GM12878 (cell line): ENCODE results near the gene COL16A1. TPM values are rescaled to one million over a fixed set of nuclear protein-coding genes. Genes with fewer than 3 reads are reported as not detected.

ENCODE experiments used
- ATAC-seq: fragments of 200-7000 bp; cut with Tn5 transposase; 3 replicates; pipeline ENCODE4 v1.9.1; 2020; ENCODE audit warnings: mild to moderate bottlenecking, moderate library complexity
- BruUV-seq: library from RNA; stranded (reverse); fragments of 400-500 nt; replicated peaks from 2 replicates; lab custom pipeline; 2021; lab: Mats Ljungman, UMichigan
- CTCF ChIA-PET: fragments of 300-600 bp; sonication (Branson Sonifier 250); formaldehyde crosslinking; extraction: SDS; loops from one replicate; lab custom pipeline; 2021; ENCODE audit warnings: inconsistent platforms; lab: Yijun Ruan, JAX
- POLR2A ChIA-PET: fragments of 350-600 bp; formaldehyde crosslinking; extraction: SDS; loops from one replicate; lab custom pipeline; 2021; ENCODE audit warnings: inconsistent platforms; lab: Charles Lee
- RAD21 ChIA-PET: fragments of 300-600 bp; sonication (Branson Sonifier 250); formaldehyde crosslinking; loops from one replicate; lab custom pipeline; 2023; ENCODE audit warnings: antibody characterized with exemption; ENCODE audit not compliant: unreplicated experiment; lab: Charles Lee
- SMC1A ChIA-PET: fragments of 300-600 bp; sonication (Branson Sonifier 250); formaldehyde crosslinking; loops from one replicate; lab custom pipeline; 2023; ENCODE audit not compliant: unreplicated experiment, uncharacterized antibody; lab: Charles Lee
- DNase-seq: peaks from one replicate; pipeline ENCODE4 v3.0.0-alpha.2; 2011; ENCODE audit warnings: low read depth, low spot score
- FAIRE-seq: peaks from 3 replicates; lab custom pipeline; 2011; peaks lifted over from hg19 to GRCh38; lab: Jason Lieb, UNC
- H2AFZ ChIP-seq: 2 replicates; pipeline ENCODE4 v1.6.0; 2011; ENCODE audit warnings: low read depth, low read length, control low read depth; ENCODE audit not compliant: control insufficient read depth
- H3K27ac ChIP-seq: 2 replicates; pipeline ENCODE4 v1.5.1; 2011; ENCODE audit warnings: control low read depth; ENCODE audit not compliant: control insufficient read depth, insufficient read depth
- H3K27me3 ChIP-seq, 2 experiments: replicated peaks in 1 of 2; 2 replicates each; pipeline versions ENCODE4 v1.6.0 to v1.6.1; 2011; ENCODE audit warnings: low read length in 1 of 2; ENCODE audit not compliant: control insufficient read depth in 2 of 2, insufficient read depth in 2 of 2
- H3K36me3 ChIP-seq, 2 experiments: 2 replicates each; pipeline ENCODE4 v1.5.1; 2011; ENCODE audit warnings: low read length in 1 of 2; ENCODE audit not compliant: control insufficient read depth in 2 of 2, insufficient read depth in 2 of 2
- H3K4me1 ChIP-seq: 2 replicates; pipeline ENCODE4 v1.6.1; 2011; ENCODE audit warnings: mild to moderate bottlenecking, low read length, moderate library complexity, mixed read lengths; ENCODE audit not compliant: control insufficient read depth, insufficient read depth
- H3K4me2 ChIP-seq: 2 replicates; pipeline ENCODE4 v1.6.0; 2011; ENCODE audit warnings: control low read depth; ENCODE audit not compliant: control insufficient read depth, insufficient read depth
- H3K4me3 ChIP-seq: fragments of 200-600 bp; sonication (generic); 2 replicates; pipeline ENCODE4 v1.5.1; 2016
- H3K79me2 ChIP-seq: 2 replicates; pipeline ENCODE4 v1.6.0; 2011; ENCODE audit warnings: low read length; ENCODE audit not compliant: control insufficient read depth, insufficient read depth
- H3K9ac ChIP-seq: 2 replicates; pipeline ENCODE4 v1.8.0; 2011; ENCODE audit warnings: low read length, control low read depth, mixed read lengths; ENCODE audit not compliant: control insufficient read depth, insufficient read depth
- H3K9me3 ChIP-seq: replicated peaks from 3 replicates; pipeline ENCODE4 v1.5.1; 2011; ENCODE audit warnings: mild to moderate bottlenecking, low read length; ENCODE audit not compliant: control insufficient read depth, insufficient read depth
- H4K20me1 ChIP-seq: 2 replicates; pipeline ENCODE4 v1.6.0; 2011; ENCODE audit not compliant: control insufficient read depth, insufficient read depth
- BMI1 ChIP-seq: fragments of 450-650 bp; IDR thresholded peaks from 2 replicates; pipeline ENCODE4 v1.6.1; 2016; ENCODE audit warnings: mild to moderate bottlenecking, moderate library complexity, borderline replicate concordance
- CEBPZ ChIP-seq: fragments of 150-350 bp; IDR thresholded peaks from 2 replicates; pipeline ENCODE4 v1.6.1; 2016; ENCODE audit warnings: low read depth, low read length
- DPF2 ChIP-seq: fragments of 450-650 bp; IDR thresholded peaks from 2 replicates; pipeline ENCODE4 v1.6.1; 2017; ENCODE audit warnings: mild to moderate bottlenecking
- ESRRA ChIP-seq: IDR thresholded peaks from 2 replicates; pipeline ENCODE4 v1.6.1; 2012; ENCODE audit warnings: mild to moderate bottlenecking, low read length, improper control_type of control experiment
- HCFC1 ChIP-seq: fragments of 150-350 bp; IDR thresholded peaks from 2 replicates; pipeline ENCODE4 v1.6.1; 2014; ENCODE audit warnings: low read length
- HDAC2 ChIP-seq: fragments of 200-600 bp; sonication (generic); IDR thresholded peaks from 2 replicates; pipeline ENCODE4 v1.6.1; 2017
- HDGF ChIP-seq: fragments of 450-650 bp; IDR thresholded peaks from 2 replicates; pipeline ENCODE4 v1.6.1; 2016; ENCODE audit warnings: antibody characterized with exemption
- IKZF1 ChIP-seq: fragments of 450-650 bp; conservative IDR thresholded peaks from 2 replicates; pipeline ENCODE4 v1.6.1; 2017; ENCODE audit warnings: antibody characterized with exemption, mild to moderate bottlenecking
- IKZF2 ChIP-seq, 2 experiments: fragments of 450-650 bp; IDR thresholded peaks; 2 replicates each; pipeline ENCODE4 v1.6.1; 2017; ENCODE audit warnings: mild to moderate bottlenecking in 2 of 2, moderate library complexity in 2 of 2
- MEF2A ChIP-seq: IDR thresholded peaks from 2 replicates; pipeline ENCODE4 v1.6.1; 2011; ENCODE audit warnings: low read depth, mild to moderate bottlenecking, low read length, moderate library complexity; ENCODE audit not compliant: insufficient read depth
- MYB ChIP-seq: fragments of 150-350 bp; IDR thresholded peaks from 2 replicates; pipeline ENCODE4 v1.6.1; 2014; ENCODE audit warnings: mild to moderate bottlenecking, low read depth, low read length, borderline replicate concordance
- NFYA ChIP-seq: IDR thresholded peaks from 2 replicates; pipeline ENCODE4 v1.6.1; 2011; ENCODE audit warnings: low read depth, mild to moderate bottlenecking, low read length, improper control_type of control experiment, borderline replicate concordance
- NR2F1 ChIP-seq: fragments of 450-650 bp; conservative IDR thresholded peaks from 2 replicates; pipeline ENCODE4 v1.6.1; 2017; ENCODE audit warnings: mild to moderate bottlenecking
- PAX8 ChIP-seq: fragments of 450-650 bp; IDR thresholded peaks from 2 replicates; pipeline ENCODE4 v1.6.1; 2017; ENCODE audit warnings: mild to moderate bottlenecking, moderate library complexity
- PBX3 ChIP-seq: IDR thresholded peaks from 2 replicates; pipeline ENCODE4 v1.6.1; 2011; ENCODE audit warnings: mild to moderate bottlenecking, low read depth, low read length, moderate library complexity; ENCODE audit not compliant: insufficient replicate concordance
- PML ChIP-seq: IDR thresholded peaks from 2 replicates; pipeline ENCODE4 v1.6.1; 2012; ENCODE audit warnings: low read length, inconsistent platforms
- POLR2AphosphoS5 ChIP-seq: IDR thresholded peaks from 2 replicates; pipeline ENCODE4 v1.6.1; 2011; ENCODE audit warnings: mild to moderate bottlenecking, low read length, inconsistent platforms
- TAF1 ChIP-seq: IDR thresholded peaks from 2 replicates; pipeline ENCODE4 v1.6.1; 2011; ENCODE audit warnings: mild to moderate bottlenecking, low read depth, low read length, borderline replicate concordance
- USF2 ChIP-seq: IDR thresholded peaks from 2 replicates; pipeline ENCODE4 v1.6.1; 2011; ENCODE audit warnings: low read depth, low read length, improper control_type of control experiment, borderline replicate concordance
- ZSCAN29 ChIP-seq: fragments of 450-650 bp; IDR thresholded peaks from 2 replicates; pipeline ENCODE4 v1.6.1; 2017; ENCODE audit warnings: mild to moderate bottlenecking, moderate library complexity
- WGBS: methylation state at CpG from one replicate; pipeline ENCODE4 v1.1.6; 2016; ENCODE audit warnings: low lambda C conversion rate; ENCODE audit not compliant: insufficient replicate concordance, insufficient coverage; ENCODE audit errors: missing lambda C conversion rate; 5-methylcytosine and 5-hydroxymethylcytosine counted together
- in situ Hi-C: fragments of 300-500 bp; cut with MboI; formaldehyde crosslinking; loops from 9 replicates; pipeline ENCODE4 v1.14.3; 2018; ENCODE audit warnings: mixed read lengths
- intact Hi-C: fragments of 100-400 bp; cut with micrococcal nuclease; formaldehyde crosslinking; loops from one replicate; pipeline ENCODE4 v1.14.2; 2022; ENCODE audit not compliant: unreplicated experiment
- polyA plus RNA-seq, 11 experiments: library from polyadenylated mRNA; depleted of rRNA in 4 of 11; unstranded in 6 of 11; stranded (reverse) in 5 of 11; fragments of >200 nt; fragmentation: Nextera tagmentation in 4 of 11; fragmentation: Illumina TruSeq in 1 of 11; extraction: Ambion mirVana in 4 of 11; extraction: Trizol in 1 of 11; gene quantifications; 1 replicate in 1 of 11; 2 replicates in 10 of 11; pipeline versions ENCODE4 v1.2.1 to v1.2.3, GENCODE V29; 2011 to 2016; ENCODE audit warnings: inconsistent platforms in 2 of 11, missing spikeins in 2 of 11, low read depth in 1 of 11
- total RNA-seq, 4 experiments: library from RNA; depleted of rRNA in 3 of 4; stranded (reverse); fragments of >200 nt in 3 of 4; fragmentation: Illumina TruSeq in 1 of 4; extraction: Trizol in 1 of 4; gene quantifications; 2 replicates each; pipeline versions ENCODE4 v1.2.1 to v1.2.3, GENCODE V29; 2013 to 2021

Gene COL16A1
- total and polyA plus RNA-seq, 10 of the 15 experiments (the other 5 are each of a cell fraction or from before 2014, with no cell fraction given), result 0.02 to 3.7 (median 0.59) TPM

- H2AFZ ChIP-seq, result no peak overlapping the region
- ChIA-PET SMC1A (interaction anchor here (0.9 to 1.2 kb wide), 4 partner anchors 9 to 22 kb away, joined by 3 read pairs; no protein-coding TSS in a partner anchor), POLR2A (interaction anchor here (0.5 to 1.1 kb wide), 2 partner anchors 17 to 270 kb away, joined by 3 to 5 read pairs; no protein-coding TSS in a partner anchor), CTCF (no interaction called here), RAD21 (interaction anchor here (1.0 kb wide), 1 partner anchor 12 kb away, joined by 4 read pairs; no protein-coding TSS in a partner anchor)
- no peak overlapping the region for H3K27ac ChIP-seq
- 52% methylated on average over 7 of the region's 8 CpGs for WGBS
- H3K79me2 ChIP-seq, result no peaks in the 10 kb centered on the region
- peaks cover 1 to 2% of the 10 kb centered on the region in 2 experiments for H3K27me3 ChIP-seq
- ATAC-seq, result no peak
- in situ Hi-C loops (no loop called here), intact Hi-C loops (no loop called here)
- DNase-seq, result no peak
- peaks cover 3% of the 10 kb centered on the region; the same call in 1 of the 2 replicates for H3K4me1 ChIP-seq
- H3K36me3 ChIP-seq, result no peaks in the 10 kb centered on the region
- H3K9ac ChIP-seq, result no peak overlapping the region
- no peak overlapping the region for H3K4me2 ChIP-seq
- no peak for TF ChIP-seq POLR2AphosphoS5
- TF ChIP-seq ESRRA, result no peak
- TF ChIP-seq PAX8, result no peak
- TF ChIP-seq HDAC2, result no peak
- no peak for TF ChIP-seq IKZF1
- no peak for TF ChIP-seq HCFC1
- TF ChIP-seq NFYA, result no peak
- no peak for TF ChIP-seq PML
- no peak for TF ChIP-seq DPF2
- TF ChIP-seq TAF1, result no peak
- TF ChIP-seq USF2, result no peak
- no peak for TF ChIP-seq MYB
- TF ChIP-seq ZSCAN29, result no peak
- TF ChIP-seq NR2F1, result no peak
- TF ChIP-seq PBX3, result no peak
- TF ChIP-seq HDGF, result no peak
- TF ChIP-seq IKZF2 (IDR thresholded peaks at IDR 0.05), result no peak
- TF ChIP-seq MEF2A, result no peak
- TF ChIP-seq CEBPZ, result no peak
- TF ChIP-seq BMI1, result no peak
- no peaks in the 10 kb centered on the region for H4K20me1 ChIP-seq
- H3K9me3 ChIP-seq, result no peaks in the 10 kb centered on the region
- H3K4me3 ChIP-seq, result no peak overlapping the region
- no TSS peak for BruUV-seq
- no peak for FAIRE-seq
These were observed 15.4 kb downstream of the COL16A1 start for GRCh38 chr1:31688233-31688918.
